GM12891 (cell line): Measurements from ENCODE around the gene THOP1.

Experiments
- DNase-seq: peaks from one replicate; pipeline ENCODE4 v3.0.0; 2011; ENCODE audit warnings: low spot score; ENCODE audit not compliant: insufficient read length
- FAIRE-seq: peaks from 2 replicates; lab custom pipeline; 2011; peaks lifted over from hg19 to GRCh38; lab: Jason Lieb, UNC
- PAX5 ChIP-seq: IDR thresholded peaks from 2 replicates; pipeline ENCODE4 v1.6.1; 2011; ENCODE audit warnings: low read length, moderate library complexity, mild to moderate bottlenecking; ENCODE audit not compliant: insufficient read depth, severe bottlenecking
- POLR2A ChIP-seq: IDR thresholded peaks from 2 replicates; pipeline ENCODE4 v1.6.1; 2011; ENCODE audit warnings: low read depth, low read length, control low read depth
- POLR2AphosphoS5 ChIP-seq: IDR thresholded peaks from 2 replicates; pipeline ENCODE4 v1.6.1; 2011; ENCODE audit warnings: low read depth, low read length, control low read depth
- POU2F2 ChIP-seq: IDR thresholded peaks from 2 replicates; pipeline ENCODE4 v1.6.1; 2011; ENCODE audit warnings: low read depth, mild to moderate bottlenecking, control low read depth, low read length, moderate library complexity
- SPI1 ChIP-seq: IDR thresholded peaks from 2 replicates; pipeline ENCODE4 v1.6.1; 2011; ENCODE audit warnings: low read depth, low read length, control low read depth
- TAF1 ChIP-seq: IDR thresholded peaks from 2 replicates; pipeline ENCODE4 v1.6.1; 2011; ENCODE audit warnings: low read depth, low read length, control low read depth

THOP1 gene

DNA sequence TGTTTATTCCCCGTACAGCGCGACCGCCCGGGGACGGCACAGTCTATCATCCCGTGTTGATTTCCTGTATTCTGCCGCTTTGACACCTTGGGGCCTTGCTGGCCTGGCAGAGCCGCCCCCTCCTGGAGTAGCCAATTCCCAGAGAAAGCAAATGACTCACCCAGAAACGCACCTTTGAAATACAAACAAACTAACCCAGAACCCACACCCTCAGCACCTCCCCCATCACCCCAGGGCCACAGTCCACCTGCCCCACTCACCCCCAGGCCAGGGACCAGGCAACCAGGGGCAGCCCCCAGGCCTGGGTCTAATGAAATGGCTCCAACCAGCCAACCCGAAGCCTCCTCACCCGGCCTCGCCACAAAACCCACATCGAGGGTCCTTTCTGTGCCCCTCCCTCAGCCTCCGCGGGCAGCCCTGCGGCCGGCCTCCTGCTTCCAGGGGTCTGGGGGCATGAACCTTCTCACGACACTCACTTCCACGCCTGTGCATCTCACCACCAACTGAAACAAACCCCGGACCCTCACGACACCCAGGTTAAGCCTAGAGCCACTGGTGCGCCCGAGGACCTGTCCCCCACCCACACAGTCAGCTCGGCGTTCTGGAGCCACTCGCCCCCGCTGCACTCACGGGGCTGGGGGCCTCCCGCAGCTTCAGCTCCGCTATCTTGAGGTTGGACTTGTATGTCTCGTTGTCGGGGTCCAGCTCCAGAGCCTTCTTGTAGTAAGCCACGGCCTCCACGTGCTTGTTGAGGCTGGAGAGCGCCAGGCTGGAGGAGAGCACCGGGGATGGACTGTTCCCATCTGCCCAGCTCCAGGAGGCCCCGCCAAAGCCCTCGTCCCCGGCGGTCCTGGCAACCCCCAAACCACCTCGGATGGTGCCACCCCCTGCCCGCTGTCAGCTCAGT is 23.2 kb upstream of the THOP1 start:
- no peak for DNase-seq
- no peak for TF ChIP-seq POU2F2
- TF ChIP-seq PAX5, result no peak
- TF ChIP-seq POLR2A, result no peak
- TF ChIP-seq TAF1, result no peak
- FAIRE-seq, result no peak

DNA sequence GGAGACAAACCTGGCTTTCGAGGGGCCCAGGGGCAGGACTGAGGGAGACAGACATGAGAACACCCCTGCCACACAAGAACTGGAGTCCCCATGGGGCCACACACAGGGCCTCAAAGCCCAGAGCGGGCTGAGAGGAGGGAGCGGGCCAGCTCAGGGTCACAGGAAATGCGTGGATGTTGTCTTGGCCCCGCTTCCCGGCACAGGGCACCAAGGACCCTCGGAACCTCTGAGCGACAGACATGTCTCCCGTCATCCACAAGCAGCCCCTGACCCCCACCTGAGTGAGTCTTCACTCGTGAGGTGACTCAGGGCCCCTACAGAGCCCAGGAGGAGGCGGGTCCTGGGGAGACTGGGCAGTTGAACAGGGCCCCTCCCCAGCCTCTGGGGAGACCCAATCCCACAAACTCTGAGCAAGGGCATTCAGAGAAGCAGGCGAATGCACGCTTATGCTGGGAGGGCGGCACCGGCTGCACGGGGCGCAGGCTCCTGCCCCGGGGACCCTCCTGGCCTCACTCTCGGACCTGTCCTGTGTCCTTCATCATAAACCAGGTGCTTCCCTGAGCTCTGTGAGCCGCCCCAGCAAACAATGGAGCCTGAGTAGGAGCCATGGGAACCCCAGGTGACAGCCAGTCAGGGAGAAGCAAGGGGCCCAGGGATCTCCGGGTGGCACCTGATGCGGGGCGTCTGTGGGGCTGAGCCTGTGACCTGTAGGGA is 22.4 kb upstream of the THOP1 start:
- no peak for DNase-seq
- TF ChIP-seq POLR2A (no peak), TAF1 (no peak), PAX5 (no peak), POLR2AphosphoS5 (no peak), POU2F2 (no peak), SPI1 (no peak)
- FAIRE-seq, result no peak

DNA sequence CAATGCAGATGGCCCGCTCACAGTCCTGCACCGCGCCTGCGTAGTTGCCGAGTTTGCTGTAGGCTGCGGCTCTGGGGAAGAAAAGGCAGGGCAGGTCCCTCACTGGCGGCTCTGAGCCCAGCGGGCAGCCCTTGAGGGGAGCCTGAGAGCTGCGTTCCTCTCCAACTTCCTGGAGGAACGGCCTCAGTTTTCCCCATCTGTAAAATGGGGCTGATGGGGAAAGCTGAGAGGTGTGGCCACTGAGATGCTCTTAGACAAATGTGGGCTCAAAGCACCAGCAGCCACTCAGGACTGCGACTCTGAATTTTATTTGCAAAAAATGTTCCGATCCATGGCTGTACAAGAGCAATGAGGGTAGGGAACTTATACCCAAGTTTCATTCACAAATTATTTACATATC is 21.6 kb upstream of the THOP1 start:
- TF ChIP-seq POLR2A, result no peak
- TF ChIP-seq PAX5, result no peak
- TF ChIP-seq POU2F2, result no peak
- TF ChIP-seq TAF1, result no peak
- no peak for TF ChIP-seq POLR2AphosphoS5
- no peak for TF ChIP-seq SPI1
- FAIRE-seq, result no peak
- DNase-seq, result no peak

DNA sequence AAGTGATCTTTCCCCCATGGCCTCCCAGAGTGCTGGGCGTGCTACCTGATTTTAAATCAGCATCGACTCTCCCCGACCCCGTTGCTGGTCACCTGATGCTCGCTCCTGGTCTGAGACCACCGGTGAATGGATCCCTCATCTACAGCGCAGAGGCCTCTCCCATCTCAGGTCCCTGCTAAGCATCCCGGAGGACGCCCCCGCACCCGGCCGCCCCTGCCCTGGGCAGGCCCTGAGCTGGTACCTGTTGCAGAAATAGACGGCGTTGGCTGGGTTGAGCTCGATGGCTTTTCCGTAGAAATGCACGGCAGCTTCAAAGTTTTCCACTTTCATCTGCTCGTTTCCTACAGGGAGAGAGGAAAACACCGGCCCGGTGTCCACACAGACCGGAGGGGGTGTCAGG is 20.4 kb upstream of the THOP1 start:
- no peak for TF ChIP-seq POU2F2
- no peak for TF ChIP-seq PAX5
- TF ChIP-seq TAF1, result no peak
- TF ChIP-seq SPI1, result no peak
- TF ChIP-seq POLR2A, result no peak
- FAIRE-seq, result no peak
- no peak for DNase-seq

DNA sequence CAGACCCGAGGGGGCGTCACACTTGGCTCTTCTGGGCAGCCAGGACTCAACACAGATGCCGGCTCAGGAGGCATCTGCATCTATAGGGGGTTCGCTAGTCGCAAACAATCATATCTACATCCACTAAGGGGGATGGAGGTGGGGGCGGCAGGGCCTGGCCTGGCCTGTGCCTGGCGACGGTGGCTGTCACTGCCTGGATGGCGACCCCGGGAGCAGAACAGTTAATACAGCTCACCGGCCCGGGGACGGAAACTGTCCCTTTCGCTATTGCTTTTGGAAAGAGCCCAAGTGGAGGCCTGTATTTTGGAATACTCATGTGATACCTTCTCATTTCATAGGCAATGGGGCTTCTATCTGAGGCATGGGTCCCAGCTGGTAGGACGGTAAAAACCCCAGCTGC is 19.9 kb upstream of the THOP1 start:
- FAIRE-seq, result no peak
- DNase-seq, result no peak
- TF ChIP-seq PAX5 (no peak), POLR2AphosphoS5 (no peak), SPI1 (no peak), TAF1 (no peak), POLR2A (no peak), POU2F2 (no peak)

DNA sequence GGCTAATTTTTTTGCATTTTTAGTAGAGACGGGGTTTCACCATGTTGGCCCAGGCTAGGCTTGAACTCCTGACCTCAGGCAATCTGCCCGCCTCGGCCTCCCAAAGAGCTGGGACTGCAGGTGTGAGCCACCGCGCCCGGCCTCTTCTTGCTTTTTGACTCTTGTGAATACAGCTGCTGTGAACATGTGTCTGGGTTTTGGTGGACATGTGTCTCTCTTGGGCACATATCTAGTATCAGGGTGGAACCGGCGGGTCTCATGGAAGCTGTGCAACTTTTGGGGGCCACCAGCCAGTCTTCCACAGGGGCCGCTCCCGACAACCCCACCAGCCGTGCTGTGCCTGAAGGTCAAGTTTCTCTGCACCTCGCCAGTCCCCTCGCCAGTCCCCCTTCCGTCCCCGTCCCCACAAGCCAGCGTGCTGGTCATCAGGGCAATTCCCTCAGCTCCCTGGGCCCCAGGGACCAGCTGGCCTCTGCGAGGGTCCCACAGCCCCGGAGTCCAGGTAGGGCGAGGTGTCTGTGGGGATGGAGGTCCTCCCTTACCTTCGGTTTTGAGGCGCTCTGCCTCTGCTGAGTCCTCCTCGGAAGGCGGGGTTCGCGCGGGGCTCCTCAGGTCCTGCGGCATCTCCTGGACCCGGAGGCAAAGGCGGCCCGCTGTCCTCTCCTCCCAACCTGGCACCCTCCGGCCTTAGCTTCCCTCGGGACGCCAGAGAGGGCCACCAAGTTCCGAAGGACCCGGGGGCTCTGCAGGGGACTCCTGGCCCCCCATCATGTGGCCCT is 18.5 kb upstream of the THOP1 start:
- DNase-seq, result no peak
- FAIRE-seq, result no peak
- no peak for TF ChIP-seq TAF1
- no peak for TF ChIP-seq SPI1
- TF ChIP-seq POU2F2, result no peak
- no peak for TF ChIP-seq PAX5
- no peak for TF ChIP-seq POLR2A
- no peak for TF ChIP-seq POLR2AphosphoS5

DNA sequence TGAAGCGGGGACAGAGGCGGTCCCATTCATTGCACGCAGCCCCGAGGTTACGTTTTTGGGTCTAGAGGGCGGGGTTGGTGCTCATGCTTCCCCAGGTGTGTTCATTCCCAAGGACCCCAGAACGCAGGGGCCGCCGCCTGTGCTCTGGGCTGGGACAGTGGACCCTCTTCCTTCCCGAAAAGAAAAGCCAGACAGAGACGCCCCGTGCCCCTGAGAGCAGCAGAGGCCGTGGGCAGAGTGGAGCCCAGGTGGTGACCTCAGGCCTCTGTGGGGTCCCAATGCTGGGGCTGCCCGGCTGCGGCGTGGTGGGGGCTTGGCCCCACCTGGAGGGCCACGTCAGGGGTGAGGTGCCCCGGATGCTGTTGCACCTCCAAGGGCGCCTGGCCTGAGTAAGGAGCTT is 17.6 kb upstream of the THOP1 start:
- TF ChIP-seq POLR2AphosphoS5 (no peak), POU2F2 (no peak), SPI1 (no peak), PAX5 (no peak), TAF1 (no peak), POLR2A (no peak)
- DNase-seq (no peak), FAIRE-seq (no peak)

DNA sequence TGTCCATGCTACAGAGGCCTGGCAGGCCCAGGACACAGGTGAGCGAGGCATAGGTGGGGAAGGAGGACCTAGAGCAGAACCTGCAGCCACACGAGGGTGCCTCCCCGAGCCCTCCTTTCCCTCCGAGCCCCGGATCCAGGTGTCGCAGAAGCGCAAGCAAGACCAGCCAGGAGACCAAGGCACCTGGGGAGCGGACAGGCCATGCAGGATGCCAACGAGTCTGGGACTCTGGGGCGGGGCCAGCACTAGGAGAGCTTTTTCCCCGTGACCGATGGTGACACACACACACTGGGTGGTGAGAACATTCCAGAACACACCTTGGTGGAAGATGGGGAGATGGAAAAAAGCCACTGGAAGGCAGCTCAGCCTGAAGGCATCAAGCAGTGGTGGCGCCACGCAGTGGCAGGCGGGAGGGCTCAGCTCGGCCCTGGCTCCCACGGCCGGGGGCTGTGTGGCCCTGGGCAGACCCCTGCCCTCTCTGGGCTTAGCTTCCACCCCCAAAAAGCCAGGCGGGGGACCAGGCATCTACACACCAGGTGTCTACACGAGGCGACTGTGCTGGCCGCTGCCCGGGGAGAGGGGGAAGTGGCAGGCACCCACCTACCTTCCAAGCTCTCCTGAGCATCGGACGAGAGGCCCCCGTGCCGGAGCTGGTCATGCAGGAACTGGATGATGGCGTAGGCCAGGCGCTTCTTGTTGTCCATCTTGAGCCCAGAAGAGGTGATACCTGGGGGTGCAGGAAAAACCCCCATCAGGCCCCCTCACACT is 16.8 kb upstream of the THOP1 start:
- FAIRE-seq (no peak), DNase-seq (no peak)
- no peak for TF ChIP-seq PAX5
- TF ChIP-seq POU2F2, result no peak
- no peak for TF ChIP-seq SPI1
- TF ChIP-seq POLR2AphosphoS5, result no peak
- no peak for TF ChIP-seq TAF1
- TF ChIP-seq POLR2A, result no peak

DNA sequence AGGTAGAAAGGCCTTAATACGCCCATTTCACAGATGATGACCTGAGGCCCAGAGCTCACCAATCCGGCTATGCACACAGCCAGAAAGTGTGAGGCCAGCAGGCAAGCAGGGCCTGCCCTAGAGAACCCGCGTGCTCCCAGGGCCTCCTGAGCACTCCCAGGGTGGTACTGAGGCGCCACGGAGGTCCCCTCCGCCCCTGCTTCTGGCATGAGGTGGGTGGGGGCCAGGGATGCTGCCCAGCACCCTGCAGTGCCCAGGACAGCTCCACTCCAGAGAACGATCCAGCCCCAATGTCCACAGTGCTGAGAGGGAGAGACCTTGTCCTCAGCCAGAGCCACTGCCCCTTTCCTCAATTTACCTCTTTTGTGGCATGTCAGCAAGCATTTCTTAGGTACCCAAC is 16.1 kb upstream of the THOP1 start:
- TF ChIP-seq POLR2AphosphoS5, result no peak
- no peak for TF ChIP-seq PAX5
- no peak for TF ChIP-seq TAF1
- no peak for TF ChIP-seq POLR2A
- TF ChIP-seq SPI1, result no peak
- no peak for TF ChIP-seq POU2F2
- no peak for FAIRE-seq
- DNase-seq, result no peak
